ENCODE measurements around the gene CXCL11. TPM values are rescaled to one million over a fixed set of nuclear protein-coding genes. Genes with fewer than 3 reads are reported as not detected.
"Not testable (repeated sequence)": the region's sequence is repeated elsewhere in the genome, so short reads cannot be mapped to it uniquely, and the experiment has no call there.

Gene CXCL11
- total RNA-seq, 2 experiments from 2014 or later, result not detected

- ChIA-PET CTCF (no interaction called here), POLR2A (no interaction called here)
- Mint-ChIP-seq H3K4me3 (no peak overlapping the region), H3K36me3 (no peaks in the 10 kb centered on the region), H3K9me3 (no peaks in the 10 kb centered on the region), H3K4me1 (ENCODE audit: low read depth) (peaks cover 13% of the 10 kb centered on the region), H3K27me3 (no peaks in the 10 kb centered on the region), H3K27ac (no peak overlapping the region)
- intact Hi-C loops (cut with micrococcal nuclease), result no loop called here
- no peak for DNase-seq
Observed at GRCh38 chr4:76012388-76012801, 23.5 kb downstream of the CXCL11 start.

- CTCF ChIA-PET, result no interaction called here
- Mint-ChIP-seq H3K9me3 (no peaks in the 10 kb centered on the region), H3K4me1 (ENCODE audit: low read depth) (peaks cover 13% of the 10 kb centered on the region), H3K4me3 (no peak overlapping the region), H3K27ac (no peak overlapping the region), H3K27me3 (no peaks in the 10 kb centered on the region), H3K36me3 (no peaks in the 10 kb centered on the region)
- intact Hi-C loops (cut with micrococcal nuclease), result no loop called here
- DNase-seq, result peak; percentile 20
- POLR2A ChIA-PET, result no interaction called here
Observed at GRCh38 chr4:76011700-76012387, 24.0 kb downstream of the CXCL11 start.

- DNase-seq, result no peak
- H3K27me3 Mint-ChIP-seq, result peaks cover 2% of the 10 kb centered on the region
- H3K9me3 Mint-ChIP-seq, result no peaks in the 10 kb centered on the region
- ChIA-PET POLR2A (no interaction called here), CTCF (no interaction called here)
- H3K36me3 Mint-ChIP-seq, result no peaks in the 10 kb centered on the region
- H3K27ac Mint-ChIP-seq, result no peak overlapping the region
- no peak overlapping the region for H3K4me3 Mint-ChIP-seq
- H3K4me1 Mint-ChIP-seq (ENCODE audit: low read depth), result peaks cover 7% of the 10 kb centered on the region
- intact Hi-C loops (cut with micrococcal nuclease), result no loop called here
Observed at GRCh38 chr4:76011018-76011670, 24.7 kb downstream of the CXCL11 start.

- Mint-ChIP-seq H3K4me3 (no peak overlapping the region), H3K4me1 (ENCODE audit: low read depth) (peaks cover 7% of the 10 kb centered on the region), H3K9me3 (no peaks in the 10 kb centered on the region), H3K36me3 (no peaks in the 10 kb centered on the region), H3K27ac (no peak overlapping the region), H3K27me3 (peaks cover 6% of the 10 kb centered on the region)
- intact Hi-C loops (cut with micrococcal nuclease), result no loop called here
- ChIA-PET CTCF (no interaction called here), POLR2A (no interaction called here)
- DNase-seq, result no peak
Observed at GRCh38 chr4:76010576-76010975, 25.3 kb downstream of the CXCL11 start.

GRCh38 chr4:76009311-76009710 is 26.6 kb downstream of the CXCL11 start:
- peaks cover 7% of the 10 kb centered on the region for H3K4me1 Mint-ChIP-seq (ENCODE audit: low read depth)
- H3K27me3 Mint-ChIP-seq, result peaks cover 6% of the 10 kb centered on the region
- H3K4me3 Mint-ChIP-seq, result no peak overlapping the region
- ChIA-PET POLR2A (no interaction called here), CTCF (interaction anchor here (1.0 kb wide), 1 partner anchor 13 kb away, joined by 3 read pairs; no protein-coding TSS in a partner anchor)
- no peak overlapping the region for H3K27ac Mint-ChIP-seq
- DNase-seq, result no peak
- no peaks in the 10 kb centered on the region for H3K36me3 Mint-ChIP-seq
- no peaks in the 10 kb centered on the region for H3K9me3 Mint-ChIP-seq
- intact Hi-C loops (cut with micrococcal nuclease), result no loop called here

GRCh38 chr4:76007089-76007862 is 28.6 kb downstream of the CXCL11 start, which contains the start of gene CXCL9:
CXCL9 (minus strand) TSS chr4:76007509; CDS start chr4:76007449, 60 bp downstream.
- ChIA-PET POLR2A (no interaction called here), CTCF (interaction anchor here (1.9 kb wide), 1 partner anchor 11 kb away, joined by 9 read pairs; no protein-coding TSS in a partner anchor)
- no peak for DNase-seq
- Mint-ChIP-seq H3K4me3 (no peak within 1 kb of the TSS), H3K4me1 (ENCODE audit: low read depth) (peaks cover 5% of the 10 kb centered on the region), H3K9me3 (no peaks in the 10 kb centered on the region), H3K27me3 (peaks cover 17% of the 10 kb centered on the region), H3K27ac (no peak within 1 kb of the TSS), H3K36me3 (no peaks in the 10 kb centered on the region)
- intact Hi-C loops (cut with micrococcal nuclease), result no loop called here

- no peaks in the 10 kb centered on the region for H3K36me3 Mint-ChIP-seq
- H3K4me3 Mint-ChIP-seq, result no peak overlapping the region
- H3K9me3 Mint-ChIP-seq, result no peaks in the 10 kb centered on the region
- no peak overlapping the region for H3K27ac Mint-ChIP-seq
- ChIA-PET CTCF (interaction anchor here (1.1 kb wide), 1 partner anchor 8 kb away, joined by 3 read pairs; no protein-coding TSS in a partner anchor), POLR2A (no interaction called here)
- peaks cover 17% of the 10 kb centered on the region for H3K27me3 Mint-ChIP-seq
- no peak for DNase-seq
- intact Hi-C loops (cut with micrococcal nuclease), result no loop called here
- no peaks in the 10 kb centered on the region for H3K4me1 Mint-ChIP-seq (ENCODE audit: low read depth)
Observed at GRCh38 chr4:76003620-76004019, 32.2 kb downstream of the CXCL11 start.

GRCh38 chr4:76003035-76003434 is 32.8 kb downstream of the CXCL11 start:
- POLR2A ChIA-PET, result no interaction called here
- peaks cover 17% of the 10 kb centered on the region for H3K27me3 Mint-ChIP-seq
- intact Hi-C loops (cut with micrococcal nuclease), result no loop called here
- H3K27ac Mint-ChIP-seq, result no peak overlapping the region
- H3K4me1 Mint-ChIP-seq (ENCODE audit: low read depth), result no peaks in the 10 kb centered on the region
- no peak overlapping the region for H3K4me3 Mint-ChIP-seq
- no peaks in the 10 kb centered on the region for H3K36me3 Mint-ChIP-seq
- CTCF ChIA-PET, result interaction anchor here (1.3 kb wide), 1 partner anchor 64 kb away, joined by 3 read pairs; no protein-coding TSS in a partner anchor
- H3K9me3 Mint-ChIP-seq, result no peaks in the 10 kb centered on the region
- no peak for DNase-seq

GRCh38 chr4:76002176-76002575 is 33.7 kb downstream of the CXCL11 start:
- Mint-ChIP-seq H3K9me3 (no peaks in the 10 kb centered on the region), H3K4me3 (no peak overlapping the region), H3K27me3 (peaks cover 17% of the 10 kb centered on the region), H3K4me1 (ENCODE audit: low read depth) (no peaks in the 10 kb centered on the region), H3K36me3 (no peaks in the 10 kb centered on the region), H3K27ac (no peak overlapping the region)
- ChIA-PET CTCF (interaction anchor here (1.3 kb wide), 1 partner anchor 65 kb away, joined by 3 read pairs; no protein-coding TSS in a partner anchor), POLR2A (no interaction called here)
- intact Hi-C loops (cut with micrococcal nuclease), result no loop called here
- no peak for DNase-seq

- Mint-ChIP-seq H3K9me3 (no peaks in the 10 kb centered on the region), H3K4me1 (ENCODE audit: low read depth) (no peaks in the 10 kb centered on the region), H3K27me3 (peaks cover 17% of the 10 kb centered on the region), H3K36me3 (no peaks in the 10 kb centered on the region), H3K27ac (no peak overlapping the region), H3K4me3 (no peak overlapping the region)
- no peak for DNase-seq
- CTCF ChIA-PET, result no interaction called here
- intact Hi-C loops (cut with micrococcal nuclease), result no loop called here
- POLR2A ChIA-PET, result no interaction called here
Observed at GRCh38 chr4:76001700-76002099, 34.2 kb downstream of the CXCL11 start.

- Mint-ChIP-seq H3K4me3 (no peak overlapping the region), H3K4me1 (ENCODE audit: low read depth) (no peaks in the 10 kb centered on the region), H3K36me3 (no peaks in the 10 kb centered on the region), H3K27me3 (peaks cover 11% of the 10 kb centered on the region), H3K9me3 (no peaks in the 10 kb centered on the region), H3K27ac (no peak overlapping the region)
- no peak for DNase-seq
- CTCF ChIA-PET, result interaction anchor here (1.6 kb wide), 1 partner anchor 66 kb away, joined by 8 read pairs; no protein-coding TSS in a partner anchor
- POLR2A ChIA-PET, result no interaction called here
- intact Hi-C loops (cut with micrococcal nuclease), result no loop called here
Observed at GRCh38 chr4:76000279-76000678, 35.6 kb downstream of the CXCL11 start.

- H3K27me3 Mint-ChIP-seq; POLR2A ChIA-PET; DNase-seq; H3K27ac Mint-ChIP-seq; H3K4me1 Mint-ChIP-seq (ENCODE audit: low read depth); H3K4me3 Mint-ChIP-seq; H3K9me3 Mint-ChIP-seq; H3K36me3 Mint-ChIP-seq: not testable (repeated sequence)
- CTCF ChIA-PET, result interaction anchor here (1.6 kb wide), 1 partner anchor 68 kb away, joined by 8 read pairs; no protein-coding TSS in a partner anchor
- intact Hi-C loops (cut with micrococcal nuclease), result loop anchor here (10.0 kb wide), 1 partner anchor 306 kb away; the partner anchor contains the start of gene STBD1
Observed at GRCh38 chr4:75998525-75999147, 37.2 kb downstream of the CXCL11 start.
